ENCODE data around the gene BPI.

BPI gene

GRCh38 chr20:38260025-38260377 is 44.0 kb upstream of the BPI start:
- no peak for DNase-seq (ENCODE audit: extremely low read depth, insufficient read length)
- Histone ChIP-seq H3K4me3 (replicated peaks; ENCODE audit: low read depth, low read length) (no peak overlapping the region), H3K36me3 (ENCODE audit: control insufficient read depth, insufficient read depth, low read length) (no peaks in the 10 kb centered on the region), H3K27me3 (replicated peaks; ENCODE audit: control insufficient read depth, insufficient read depth, low read length) (peaks cover 1% of the 10 kb centered on the region; the same call in 1 of the 2 replicates)
- no peak for TF ChIP-seq CTCF (IDR thresholded peaks at IDR 0.05; ENCODE audit: insufficient read depth, low read length, poor library complexity, severe bottlenecking)

GRCh38 chr20:38260378-38261053 is 43.4 kb upstream of the BPI start, which contains the start of gene KIAA1755:
Gene KIAA1755 (minus strand): TSS chr20:38260735. CDS start chr20:38260500, 235 bp downstream.
- DNase-seq (ENCODE audit: extremely low read depth, insufficient read length): no peak
- H3K4me3 ChIP-seq (replicated peaks; ENCODE audit: low read depth, low read length): no peak within 1 kb of the TSS

GRCh38 chr20:38261054-38261390 is 42.9 kb upstream of the BPI start:
- H3K36me3 ChIP-seq (ENCODE audit: control insufficient read depth, insufficient read depth, low read length): no peaks in the 10 kb centered on the region
- no peak for DNase-seq (ENCODE audit: extremely low read depth, insufficient read length)
- no peak for TF ChIP-seq CTCF (IDR thresholded peaks at IDR 0.05; ENCODE audit: insufficient read depth, low read length, poor library complexity, severe bottlenecking)
- peaks cover 1% of the 10 kb centered on the region; the same call in 1 of the 2 replicates for H3K27me3 ChIP-seq (replicated peaks; ENCODE audit: control insufficient read depth, insufficient read depth, low read length)
- H3K4me3 ChIP-seq (replicated peaks; ENCODE audit: low read depth, low read length): no peak overlapping the region

More at GRCh38 chr20:38260378-38261053, 43.4 kb upstream of the BPI start, which contains the start of gene KIAA1755:
- H3K27me3 ChIP-seq (replicated peaks; ENCODE audit: control insufficient read depth, insufficient read depth, low read length): peaks cover 1% of the 10 kb centered on the region; the same call in 1 of the 2 replicates
- TF ChIP-seq CTCF (IDR thresholded peaks at IDR 0.05; ENCODE audit: insufficient read depth, low read length, poor library complexity, severe bottlenecking): no peak
- H3K36me3 ChIP-seq (ENCODE audit: control insufficient read depth, insufficient read depth, low read length): no peaks in the 10 kb centered on the region

- no peak for DNase-seq (ENCODE audit: extremely low read depth, insufficient read length)
- no peak for TF ChIP-seq CTCF (IDR thresholded peaks at IDR 0.05; ENCODE audit: insufficient read depth, low read length, poor library complexity, severe bottlenecking)
Observed at GRCh38 chr20:38262931-38263330, 41.0 kb upstream of the BPI start.

GRCh38 chr20:38266426-38266825 is 37.5 kb upstream of the BPI start:
- Histone ChIP-seq H3K4me3 (replicated peaks; ENCODE audit: low read depth, low read length) (no peak overlapping the region), H3K27me3 (replicated peaks; ENCODE audit: control insufficient read depth, insufficient read depth, low read length) (no peaks in the 10 kb centered on the region; the same call in 1 of the 2 replicates), H3K36me3 (ENCODE audit: control insufficient read depth, insufficient read depth, low read length) (no peaks in the 10 kb centered on the region)
- TF ChIP-seq CTCF (IDR thresholded peaks at IDR 0.05; ENCODE audit: insufficient read depth, low read length, poor library complexity, severe bottlenecking): no peak
- no peak for DNase-seq (ENCODE audit: extremely low read depth, insufficient read length)

More at GRCh38 chr20:38262931-38263330, 41.0 kb upstream of the BPI start:
- Histone ChIP-seq H3K4me3 (replicated peaks; ENCODE audit: low read depth, low read length) (no peak overlapping the region), H3K27me3 (replicated peaks; ENCODE audit: control insufficient read depth, insufficient read depth, low read length) (peaks cover 1% of the 10 kb centered on the region; the same call in 1 of the 2 replicates), H3K36me3 (ENCODE audit: control insufficient read depth, insufficient read depth, low read length) (no peaks in the 10 kb centered on the region)
